SK-N-SH (cell line): ENCODE results near the gene ZNF277.

Experiments
- CTCF ChIP-seq: fragments of 200-600 bp; sonication (generic); IDR thresholded peaks from 2 replicates; pipeline ENCODE4 v1.6.1; 2017; ENCODE audit warnings: antibody characterized with exemption, mild to moderate bottlenecking, moderate library complexity
- EP300 ChIP-seq, 2 experiments: IDR thresholded peaks; 2 replicates each; pipeline versions ENCODE4 v1.4.0 to v1.6.1; 2012; ENCODE audit warnings: borderline replicate concordance in 1 of 2, low read depth in 1 of 2, low read length in 1 of 2
- FOSL2 ChIP-seq: IDR thresholded peaks from 2 replicates; pipeline ENCODE4 v1.4.0; 2012; ENCODE audit warnings: low read depth, mild to moderate bottlenecking, moderate library complexity, borderline replicate concordance
- MAX ChIP-seq: IDR thresholded peaks from 2 replicates; pipeline ENCODE4 v1.4.0; 2012; ENCODE audit warnings: low read depth
- MXI1 ChIP-seq: IDR thresholded peaks from 2 replicates; pipeline ENCODE4 v1.6.1; 2012; ENCODE audit warnings: mild to moderate bottlenecking, low read depth, low read length, improper control_type of control experiment
- PBX3 ChIP-seq: IDR thresholded peaks from 2 replicates; pipeline ENCODE4; 2012
- RXRA ChIP-seq: IDR thresholded peaks from 2 replicates; pipeline ENCODE4 v1.4.0; 2012; ENCODE audit warnings: low read depth, mild to moderate bottlenecking, borderline replicate concordance
- TAF1 ChIP-seq: IDR thresholded peaks from 2 replicates; pipeline ENCODE4 v1.6.1; 2012; ENCODE audit warnings: low read depth, mild to moderate bottlenecking, low read length, moderate library complexity, borderline replicate concordance
- ZBTB33 ChIP-seq: IDR thresholded peaks from 2 replicates; pipeline ENCODE4 v1.4.0; 2012; ENCODE audit warnings: low read depth, borderline replicate concordance

- no peak for TF ChIP-seq CTCF
- TF ChIP-seq EP300 (IDR thresholded peaks at IDR 0.05; ENCODE audit: borderline replicate concordance in 1 of 2, low read depth in 1 of 2, low read length in 1 of 2), result no peak
- TF ChIP-seq PBX3, result no peak
- no peak for TF ChIP-seq RXRA
- no peak for TF ChIP-seq MXI1
- no peak for TF ChIP-seq TAF1
- TF ChIP-seq ZBTB33, result no peak
- TF ChIP-seq FOSL2, result no peak
- TF ChIP-seq MAX, result no peak
Measured at GRCh38 chr7:112282476-112283188, 76.1 kb downstream of the ZNF277 start.
